ENCODE results near the gene CD22.

DNA sequence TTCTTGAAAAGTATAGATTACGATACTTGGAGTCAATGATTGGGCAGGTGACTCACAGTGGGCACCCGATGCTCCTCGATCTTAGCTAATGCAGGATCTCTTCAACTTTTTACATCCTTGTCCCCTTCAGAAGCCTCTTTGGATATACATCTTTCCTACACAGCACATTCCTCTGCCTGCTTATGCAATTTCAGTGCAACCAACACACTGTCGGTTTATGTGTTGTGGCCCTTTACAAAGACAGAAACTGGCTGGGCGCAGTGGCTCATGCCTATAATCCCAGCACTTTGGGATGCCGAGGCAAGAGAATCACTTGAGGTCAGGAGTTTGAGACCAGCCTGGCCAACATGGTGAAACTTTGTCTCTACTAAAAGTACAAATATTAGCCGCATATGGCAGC lies 44.5 kb downstream of the CD22 start:
- TF ChIP-seq POLR2A (IDR thresholded peaks at IDR 0.05; ENCODE audit: low read depth, low read length) (no peak), POLR2AphosphoS5 (IDR thresholded peaks at IDR 0.05; ENCODE audit: low read depth, low read length) (no peak), TAF1 (IDR thresholded peaks at IDR 0.05; ENCODE audit: borderline replicate concordance, low read depth, low read length) (no peak)
